IMR-90 (cell line): ENCODE data around the gene SLC5A2. TPM values are rescaled to one million over a fixed set of nuclear protein-coding genes. Genes with fewer than 3 reads are reported as not detected.

ENCODE experiments used
- ATAC-seq: fragments of 200-7000 bp; cut with Tn5 transposase; 2 replicates; pipeline ENCODE4 v1.9.1; 2020; ENCODE audit warnings: low read depth, mild to moderate bottlenecking, moderate library complexity
- BruUV-seq: library from RNA; stranded (reverse); fragments of 400-500 nt; replicated peaks from 2 replicates; lab custom pipeline; 2021; lab: Mats Ljungman, UMichigan
- CTCF ChIA-PET: fragments of 300-600 bp; formaldehyde crosslinking; extraction: SDS; loops from one replicate; lab custom pipeline; 2021; ENCODE audit warnings: antibody characterized with exemption; lab: Yijun Ruan, JAX
- POLR2A ChIA-PET: fragments of 300-600 bp; sonication (Branson Sonifier 250); formaldehyde crosslinking; loops from one replicate; lab custom pipeline; 2022; ENCODE audit warnings: antibody characterized with exemption; ENCODE audit not compliant: unreplicated experiment; lab: Charles Lee
- DNase-seq: peaks from one replicate; pipeline ENCODE4 v3.0.0; 2013
- H2AFZ ChIP-seq: replicated peaks from 2 replicates; pipeline ENCODE3; 2013; ENCODE audit warnings: low read length, mild to moderate bottlenecking; ENCODE audit not compliant: poor library complexity
- H2AK5ac ChIP-seq: 2 replicates; pipeline ENCODE4 v1.6.1; 2013; ENCODE audit warnings: low read depth, low read length, inconsistent platforms
- H2AK9ac ChIP-seq: replicated peaks from 2 replicates; pipeline ENCODE3; 2013; ENCODE audit warnings: mild to moderate bottlenecking, low read depth, low read length, moderate library complexity; ENCODE audit not compliant: poor library complexity
- H2BK120ac ChIP-seq: 2 replicates; pipeline ENCODE4 v1.6.1; 2013; ENCODE audit warnings: low read depth, low read length, inconsistent platforms
- H2BK15ac ChIP-seq: 3 replicates; pipeline ENCODE4 v1.6.1; 2013; ENCODE audit warnings: low read depth, low read length, inconsistent platforms
- H2BK20ac ChIP-seq: 2 replicates; pipeline ENCODE4 v1.6.1; 2013; ENCODE audit warnings: low read depth, mild to moderate bottlenecking, inconsistent platforms, low read length, moderate library complexity
- H2BK5ac ChIP-seq: 2 replicates; pipeline ENCODE4 v1.6.1; 2013; ENCODE audit warnings: mild to moderate bottlenecking, low read depth, low read length, inconsistent platforms; ENCODE audit not compliant: poor library complexity, severe bottlenecking
- H3K14ac ChIP-seq: replicated peaks from 2 replicates; pipeline ENCODE4 v1.6.1; 2013; ENCODE audit warnings: low read depth, low read length, inconsistent platforms
- H3K18ac ChIP-seq: 2 replicates; pipeline ENCODE4 v1.6.1; 2013; ENCODE audit warnings: low read depth, low read length, control low read depth
- H3K23ac ChIP-seq: 2 replicates; pipeline ENCODE4 v1.6.1; 2013; ENCODE audit warnings: low read depth, low read length, inconsistent platforms
- H3K27ac ChIP-seq: 2 replicates; pipeline ENCODE4 v1.5.1; 2013; ENCODE audit warnings: mild to moderate bottlenecking, control low read depth, low read length; ENCODE audit not compliant: insufficient read depth
- H3K27me3 ChIP-seq: 2 replicates; pipeline ENCODE4 v1.6.1; 2013; ENCODE audit warnings: low read length; ENCODE audit not compliant: control insufficient read depth, insufficient read depth
- H3K36me3 ChIP-seq: 2 replicates; pipeline ENCODE4 v1.6.1; 2013; ENCODE audit warnings: low read length, mixed read lengths; ENCODE audit not compliant: control insufficient read depth, insufficient read depth
- H3K4ac ChIP-seq: 2 replicates; pipeline ENCODE4 v1.6.1; 2013; ENCODE audit warnings: low read depth, low read length, inconsistent platforms
- H3K4me1 ChIP-seq: 2 replicates; pipeline ENCODE4 v1.6.1; 2013; ENCODE audit warnings: low read length, mixed read lengths; ENCODE audit not compliant: control insufficient read depth, insufficient read depth
- H3K4me2 ChIP-seq: 2 replicates; pipeline ENCODE4 v1.6.1; 2013; ENCODE audit warnings: low read depth, mild to moderate bottlenecking, control low read depth, low read length, moderate library complexity
- H3K4me3 ChIP-seq: 2 replicates; pipeline ENCODE4 v1.5.1; 2013; ENCODE audit warnings: low read depth, mild to moderate bottlenecking, control low read depth, low read length, moderate library complexity; ENCODE audit not compliant: insufficient read depth
- H3K56ac ChIP-seq: 2 replicates; pipeline ENCODE4 v1.6.1; 2013; ENCODE audit warnings: low read length, inconsistent platforms; ENCODE audit not compliant: insufficient read depth; ENCODE audit errors: extremely low read depth
- H3K79me1 ChIP-seq, 2 experiments: 2 replicates each; pipeline ENCODE4 v1.6.1; 2013; ENCODE audit warnings: low read length in 2 of 2, inconsistent platforms in 1 of 2, low read depth in 1 of 2
- H3K9ac ChIP-seq: 2 replicates; pipeline ENCODE4 v1.6.1; 2013; ENCODE audit warnings: low read depth, low read length, control low read depth
- H3K9me1 ChIP-seq: 2 replicates; pipeline ENCODE4 v1.6.1; 2013; ENCODE audit warnings: low read length, inconsistent platforms; ENCODE audit not compliant: insufficient read depth
- H3K9me3 ChIP-seq: 2 replicates; pipeline ENCODE4 v1.6.1; 2013; ENCODE audit warnings: low read length; ENCODE audit not compliant: control insufficient read depth, insufficient read depth
- H4K20me1 ChIP-seq: 2 replicates; pipeline ENCODE4 v1.6.1; 2013; ENCODE audit warnings: low read length, inconsistent platforms; ENCODE audit not compliant: insufficient read depth
- H4K5ac ChIP-seq: 2 replicates; pipeline ENCODE4 v1.6.1; 2013; ENCODE audit warnings: mild to moderate bottlenecking, low read depth, low read length, control low read depth
- H4K8ac ChIP-seq, 2 experiments: 2 replicates each; pipeline ENCODE4 v1.6.1; 2013; ENCODE audit warnings: low read depth in 2 of 2, low read length in 2 of 2, control low read depth in 1 of 2, inconsistent platforms in 1 of 2
- H4K91ac ChIP-seq: 2 replicates; pipeline ENCODE4 v1.6.1; 2013; ENCODE audit warnings: low read depth, low read length, inconsistent platforms; ENCODE audit not compliant: insufficient read depth
- BHLHE40 ChIP-seq: fragments of 150-350 bp; IDR thresholded peaks from 2 replicates; pipeline ENCODE4 v1.6.1; 2016; ENCODE audit warnings: mild to moderate bottlenecking, low read depth, low read length
- CEBPB ChIP-seq: IDR thresholded peaks from 2 replicates; pipeline ENCODE4 v1.6.1; 2012; ENCODE audit warnings: low read depth, low read length, improper control_type of control experiment
- CHD1 ChIP-seq: IDR thresholded peaks from 2 replicates; pipeline ENCODE4 v1.6.1; 2012; ENCODE audit warnings: low read depth, low read length, improper control_type of control experiment
- CTCF ChIP-seq: conservative IDR thresholded peaks from 2 replicates; pipeline ENCODE4 v1.5.1; 2012; ENCODE audit warnings: mild to moderate bottlenecking, low read depth, low read length, improper control_type of control experiment
- ELK1 ChIP-seq: fragments of 150-350 bp; IDR thresholded peaks from 2 replicates; pipeline ENCODE4 v1.6.1; 2016; ENCODE audit warnings: low read depth, mild to moderate bottlenecking, low read length, moderate library complexity, borderline replicate concordance
- FOS ChIP-seq: fragments of 150-350 bp; IDR thresholded peaks from 2 replicates; pipeline ENCODE4 v1.6.1; 2016; ENCODE audit warnings: low read depth, low read length
- MAFK ChIP-seq: IDR thresholded peaks from 2 replicates; pipeline ENCODE4 v1.6.1; 2012; ENCODE audit warnings: low read depth, low read length, improper control_type of control experiment
- MAZ ChIP-seq: IDR thresholded peaks from 2 replicates; pipeline ENCODE4 v1.6.1; 2012; ENCODE audit warnings: low read depth, mild to moderate bottlenecking, low read length, improper control_type of control experiment, moderate library complexity, borderline replicate concordance
- MXI1 ChIP-seq: IDR thresholded peaks from 2 replicates; pipeline ENCODE4 v1.6.1; 2012; ENCODE audit warnings: low read depth, mild to moderate bottlenecking, low read length, moderate library complexity, borderline replicate concordance
- NFE2L2 ChIP-seq: fragments of 150-350 bp; IDR thresholded peaks from 2 replicates; pipeline ENCODE4 v1.6.1; 2016; ENCODE audit warnings: low read depth, mild to moderate bottlenecking, low read length
- POLR2A ChIP-seq: IDR thresholded peaks from 2 replicates; pipeline ENCODE4 v1.6.1; 2012; ENCODE audit warnings: mild to moderate bottlenecking, low read depth, low read length
- RAD21 ChIP-seq: IDR thresholded peaks from 2 replicates; pipeline ENCODE4 v1.6.1; 2012; ENCODE audit warnings: low read length, improper control_type of control experiment
- RCOR1 ChIP-seq: IDR thresholded peaks from 2 replicates; pipeline ENCODE4 v1.6.1; 2012; ENCODE audit warnings: mild to moderate bottlenecking, low read length, improper control_type of control experiment; ENCODE audit not compliant: insufficient replicate concordance
- RFX5 ChIP-seq: IDR thresholded peaks from 2 replicates; pipeline ENCODE4 v1.8.0; 2012; ENCODE audit warnings: low read depth, mild to moderate bottlenecking, low read length, moderate library complexity
- SMC3 ChIP-seq: fragments of 150-350 bp; IDR thresholded peaks from 2 replicates; pipeline ENCODE4 v1.6.1; 2016; ENCODE audit warnings: low read depth, mild to moderate bottlenecking, antibody characterized with exemption, low read length, moderate library complexity
- USF2 ChIP-seq: fragments of 150-350 bp; IDR thresholded peaks from 2 replicates; pipeline ENCODE4 v1.6.1; 2017; ENCODE audit warnings: mild to moderate bottlenecking, antibody characterized with exemption, low read length, low read depth
- WGBS, 2 experiments: methylation state at CpG; one replicate each; pipeline versions ENCODE4 v1.1.5 to v1.1.7; 2013; ENCODE audit warnings: missing lambda C conversion rate in 2 of 2; ENCODE audit not compliant: insufficient read length in 1 of 2; ENCODE audit errors: extremely low coverage in 2 of 2; 5-methylcytosine and 5-hydroxymethylcytosine counted together
- dilution Hi-C: fragments of 300-500 bp; cut with HindIII; formaldehyde crosslinking; loops from one replicate; pipeline ENCODE4 v1.14.3; 2018; ENCODE audit warnings: low sequenced_read_pairs; ENCODE audit not compliant: unreplicated experiment
- in situ Hi-C: fragments of 300-500 bp; cut with MboI; formaldehyde crosslinking; loops from 3 replicates; pipeline ENCODE4 v1.14.3; 2019; ENCODE audit warnings: low sequenced_read_pairs, inconsistent platforms, mixed read lengths
- intact Hi-C: fragments of 100-400 bp; cut with micrococcal nuclease; formaldehyde crosslinking; loops from 2 replicates; pipeline ENCODE4 v1.10.0; 2022
- polyA plus RNA-seq, 3 experiments: library from polyadenylated mRNA; depleted of rRNA; stranded (reverse); fragments of >200 nt; gene quantifications; 2 replicates each; pipeline ENCODE4 v1.2.3, GENCODE V29; 2012; ENCODE audit warnings: low replicate concordance in 1 of 3
- total RNA-seq: library from RNA; depleted of rRNA; stranded (reverse); fragments of >200 nt; gene quantifications from 2 replicates; pipeline ENCODE4 v1.2.3, GENCODE V29; 2012

The SLC5A2 gene
- total and polyA plus RNA-seq, 2 of the 4 experiments (the other 2 are of a cell fraction): not detected

- no peak overlapping the region for H3K23ac ChIP-seq
- dilution Hi-C loops (no loop called here), in situ Hi-C loops (no loop called here), intact Hi-C loops (no loop called here)
- no peak overlapping the region for H3K18ac ChIP-seq
- no peak overlapping the region for H3K27ac ChIP-seq
- WGBS, 2 experiments: 98% methylated on average over 4 of the region's 10 CpGs; no CpG with 5 or more reads in 1 of the 2 experiments
- no peak overlapping the region for H3K4me2 ChIP-seq
- no peak overlapping the region for H3K4me3 ChIP-seq
- no peak overlapping the region for H2BK120ac ChIP-seq
- CTCF ChIA-PET: no interaction called here
- H2AK9ac ChIP-seq: no peak overlapping the region
- no peak overlapping the region for H2AK5ac ChIP-seq
- no peak overlapping the region for H2BK5ac ChIP-seq
- no peak overlapping the region for H4K5ac ChIP-seq
- no peak overlapping the region for H2BK20ac ChIP-seq
- no peaks in the 10 kb centered on the region for H3K27me3 ChIP-seq
- no peak overlapping the region for H3K56ac ChIP-seq
- TF ChIP-seq FOS: no peak
- no peak for TF ChIP-seq RAD21
- no peak for TF ChIP-seq RFX5
- TF ChIP-seq NFE2L2: no peak
- no peak for TF ChIP-seq SMC3
- TF ChIP-seq CHD1: no peak
- no peak for TF ChIP-seq ELK1
- TF ChIP-seq POLR2A: no peak
- TF ChIP-seq BHLHE40: no peak
- TF ChIP-seq USF2: no peak
- no peak for TF ChIP-seq MXI1
- no peak for TF ChIP-seq CTCF
- TF ChIP-seq CEBPB: no peak
- no peak for TF ChIP-seq RCOR1
- TF ChIP-seq MAFK: no peak
- TF ChIP-seq MAZ: no peak
- no TSS peak for BruUV-seq
- H3K9me1 ChIP-seq: peaks cover 6% of the 10 kb centered on the region
- H2AFZ ChIP-seq: no peak overlapping the region
- no peak overlapping the region for H4K91ac ChIP-seq
- peaks cover 2% of the 10 kb centered on the region for H3K4me1 ChIP-seq
- no peak for ATAC-seq
- no peak overlapping the region for H4K8ac ChIP-seq
- no peak overlapping the region for H3K14ac ChIP-seq
- H4K20me1 ChIP-seq: peaks cover 13% of the 10 kb centered on the region; the same call in 1 of the 2 replicates
- H2BK15ac ChIP-seq: no peak overlapping the region
- H3K36me3 ChIP-seq: peaks cover 80% of the 10 kb centered on the region
- POLR2A ChIA-PET: interaction anchor here (1.0 kb wide), 1 partner anchor 11 kb away, joined by 5 read pairs; the partner anchor contains the start of gene RUSF1
- peaks cover 11 to 26% of the 10 kb centered on the region in 2 experiments; a peak in 3 of 4 replicates for H3K79me1 ChIP-seq
- no peaks in the 10 kb centered on the region for H3K9me3 ChIP-seq
- DNase-seq: no peak
- H3K4ac ChIP-seq: no peak overlapping the region
- no peak overlapping the region for H3K9ac ChIP-seq
Measured at GRCh38 chr16:31496670-31497069, 13.7 kb downstream of the SLC5A2 start.
